CD4-positive, alpha-beta T cell (primary cell): ENCODE results near the gene CCK. TPM values are rescaled to one million over a fixed set of nuclear protein-coding genes. Genes with fewer than 3 reads are reported as not detected.

Source experiments
- ATAC-seq: fragments of 200-7000 bp; cut with Tn5 transposase; one replicate; pipeline ENCODE4 v1.10.0; 2022; ENCODE audit warnings: mild to moderate bottlenecking; ENCODE audit not compliant: poor library complexity
- CTCF ChIA-PET: fragments of 350-600 bp; sonication (Branson Sonifier 250); formaldehyde crosslinking; loops from one replicate; lab custom pipeline; 2021; ENCODE audit warnings: antibody characterized with exemption, inconsistent platforms; lab: Charles Lee
- POLR2A ChIA-PET: fragments of 350-600 bp; sonication (Branson Sonifier 250); formaldehyde crosslinking; loops from one replicate; lab custom pipeline; 2021; ENCODE audit warnings: antibody characterized with exemption, inconsistent platforms; lab: Charles Lee
- DNase-seq, 14 experiments: peaks; one replicate each; pipeline ENCODE4 v3.0.0-alpha.2; 2013 to 2020; ENCODE audit warnings: mixed read lengths in 2 of 14
- H3K27ac ChIP-seq, 2 donors: one replicate each; pipeline versions ENCODE4 v1.5.1 to v1.7.0; 2013; ENCODE audit warnings: low read length in 2 of 2, low read depth in 1 of 2, mild to moderate bottlenecking in 1 of 2
- H3K27me3 ChIP-seq, 2 experiments: 1 replicate in 1 of 2; 2 replicates in 1 of 2; pipeline versions ENCODE4 v1.6.1 to v1.7.0; 2013; ENCODE audit warnings: low read length in 2 of 2, control low read depth in 1 of 2, mild to moderate bottlenecking in 1 of 2, moderate library complexity in 1 of 2; ENCODE audit not compliant: insufficient read depth in 2 of 2, control insufficient read depth in 1 of 2
- H3K36me3 ChIP-seq: one replicate; pipeline ENCODE4 v1.6.1; 2013; ENCODE audit warnings: low read length, control low read depth; ENCODE audit not compliant: insufficient read depth
- H3K4me1 ChIP-seq: one replicate; pipeline ENCODE4 v1.6.1; 2013; ENCODE audit warnings: low read length, control low read depth; ENCODE audit not compliant: insufficient read depth
- H3K4me3 ChIP-seq: one replicate; pipeline ENCODE4 v1.5.1; 2013; ENCODE audit warnings: mild to moderate bottlenecking, low read length, moderate library complexity
- H3K9me3 ChIP-seq, 2 experiments: 1 replicate in 1 of 2; 2 replicates in 1 of 2; pipeline versions ENCODE4 v1.6.1 to v1.7.0; 2013; ENCODE audit warnings: low read length in 2 of 2, mild to moderate bottlenecking in 2 of 2, control low read depth in 1 of 2, moderate library complexity in 1 of 2; ENCODE audit not compliant: control insufficient read depth in 1 of 2, insufficient read depth in 1 of 2
- H3K27ac Mint-ChIP-seq: one replicate; pipeline ENCODE4 v1.8.0; 2020; ENCODE audit warnings: mixed read lengths
- H3K27me3 Mint-ChIP-seq: one replicate; pipeline ENCODE4 v1.8.0; 2021; ENCODE audit warnings: mixed read lengths
- H3K36me3 Mint-ChIP-seq: one replicate; pipeline ENCODE4 v1.8.0; 2021; ENCODE audit warnings: low read depth, mixed read lengths
- H3K4me1 Mint-ChIP-seq: one replicate; pipeline ENCODE4 v1.8.0; 2021; ENCODE audit warnings: low read depth, mixed read lengths
- H3K4me3 Mint-ChIP-seq: one replicate; pipeline ENCODE4 v1.8.0; 2020; ENCODE audit warnings: mild to moderate bottlenecking, mixed read lengths
- H3K9me3 Mint-ChIP-seq: one replicate; pipeline ENCODE4 v1.8.0; 2020; ENCODE audit warnings: mixed read lengths
- intact Hi-C, 2 experiments: fragments of 100-400 bp; cut with DNase I in 1 of 2; cut with micrococcal nuclease in 1 of 2; formaldehyde crosslinking; loops; one replicate each; pipeline versions ENCODE4 v1.15.1 to v1.9.0; 2023 to 2025; cut with DNase I, micrococcal nuclease
- total RNA-seq, 174 experiments: library from RNA in 2 of 174; stranded (reverse) in 2 of 174; gene quantifications; one replicate each; pipeline ENCODE4 v1.2.3 and lab custom pipeline; 2021 to 2026
- TF ChIP-seq, protein P1 (sequence below): fragments of 200-600 bp; IDR thresholded peaks from one replicate; pipeline ENCODE4 v1.8.0; 2022; ENCODE audit warnings: antibody characterized with exemption, mild to moderate bottlenecking

Gene CCK
- total RNA-seq, 2 experiments from 2014 or later = not detected

DNA sequence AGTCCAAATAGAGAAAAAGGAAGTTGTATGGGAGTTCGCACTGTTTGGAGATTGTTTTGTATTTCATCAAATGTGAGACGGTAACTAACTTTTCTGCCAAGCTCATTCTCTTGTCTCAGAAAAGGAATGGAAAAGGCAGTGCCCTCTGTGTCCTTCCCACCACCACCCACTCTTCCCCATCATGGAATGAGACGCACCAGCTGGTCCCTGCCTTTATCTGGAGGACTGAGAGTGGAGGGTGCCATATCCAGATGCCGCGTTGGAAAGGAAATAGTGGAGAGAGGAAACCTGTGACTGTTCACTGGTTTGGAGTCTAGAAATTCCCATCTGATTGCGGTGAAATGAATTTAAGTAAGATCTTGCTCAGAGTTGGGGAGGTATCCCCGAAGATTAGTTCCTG, 3.7 kb upstream of the CCK start:
- CTCF ChIA-PET = no interaction called here
- Mint-ChIP-seq H3K36me3 (no peaks in the 10 kb centered on the region), H3K4me3 (no peak overlapping the region)

DNA sequence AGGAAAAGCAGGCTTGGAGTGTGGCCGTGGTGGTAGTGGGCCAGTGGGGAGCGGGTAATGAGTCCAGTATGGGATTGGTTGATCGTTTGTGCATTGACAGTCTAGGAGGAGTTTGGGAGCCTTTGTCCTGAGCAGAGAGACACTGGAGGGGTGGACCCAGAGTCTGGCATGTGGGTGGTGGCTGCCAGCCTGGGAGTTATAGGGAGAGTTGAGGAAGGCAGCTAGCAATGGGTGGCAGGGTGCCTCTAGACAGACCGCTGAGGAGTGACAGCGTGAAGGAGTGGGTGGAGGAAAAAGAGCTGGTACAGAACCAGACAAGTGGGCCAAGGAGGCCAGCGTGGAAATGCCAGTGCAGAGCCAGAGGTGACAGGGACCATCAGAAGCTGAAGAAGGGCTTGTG, 1.9 kb upstream of the CCK start:
- H3K27me3 Mint-ChIP-seq = peaks cover 81% of the 10 kb centered on the region
- intact Hi-C loops = no loop called here
- peaks cover 10% of the 10 kb centered on the region for H3K4me1 Mint-ChIP-seq
- no peaks in the 10 kb centered on the region for H3K36me3 Mint-ChIP-seq
- TF ChIP-seq, protein P1, sequence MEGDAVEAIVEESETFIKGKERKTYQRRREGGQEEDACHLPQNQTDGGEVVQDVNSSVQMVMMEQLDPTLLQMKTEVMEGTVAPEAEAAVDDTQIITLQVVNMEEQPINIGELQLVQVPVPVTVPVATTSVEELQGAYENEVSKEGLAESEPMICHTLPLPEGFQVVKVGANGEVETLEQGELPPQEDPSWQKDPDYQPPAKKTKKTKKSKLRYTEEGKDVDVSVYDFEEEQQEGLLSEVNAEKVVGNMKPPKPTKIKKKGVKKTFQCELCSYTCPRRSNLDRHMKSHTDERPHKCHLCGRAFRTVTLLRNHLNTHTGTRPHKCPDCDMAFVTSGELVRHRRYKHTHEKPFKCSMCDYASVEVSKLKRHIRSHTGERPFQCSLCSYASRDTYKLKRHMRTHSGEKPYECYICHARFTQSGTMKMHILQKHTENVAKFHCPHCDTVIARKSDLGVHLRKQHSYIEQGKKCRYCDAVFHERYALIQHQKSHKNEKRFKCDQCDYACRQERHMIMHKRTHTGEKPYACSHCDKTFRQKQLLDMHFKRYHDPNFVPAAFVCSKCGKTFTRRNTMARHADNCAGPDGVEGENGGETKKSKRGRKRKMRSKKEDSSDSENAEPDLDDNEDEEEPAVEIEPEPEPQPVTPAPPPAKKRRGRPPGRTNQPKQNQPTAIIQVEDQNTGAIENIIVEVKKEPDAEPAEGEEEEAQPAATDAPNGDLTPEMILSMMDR = no peak
- peaks cover 44 to 64% of the 10 kb centered on the region in 2 experiments for H3K27me3 ChIP-seq
- ATAC-seq (no peak), DNase-seq (no peak)
- H3K4me3 ChIP-seq = no peak overlapping the region
- H3K27ac Mint-ChIP-seq = no peak overlapping the region
- H3K9me3 ChIP-seq = peaks cover 0 to 18% of the 10 kb centered on the region in 2 experiments
- ChIA-PET CTCF (no interaction called here), POLR2A (no interaction called here)
- no peak overlapping the region for H3K4me3 Mint-ChIP-seq
- H3K4me1 ChIP-seq = peaks cover 7% of the 10 kb centered on the region
- no peak overlapping the region for H3K27ac ChIP-seq
- no peaks in the 10 kb centered on the region for H3K36me3 ChIP-seq
- H3K9me3 Mint-ChIP-seq = peaks cover 8% of the 10 kb centered on the region

More for the DNA sequence above, 3.7 kb upstream of the CCK start:
- Histone ChIP-seq H3K4me3 (no peak overlapping the region), H3K4me1 (no peaks in the 10 kb centered on the region), H3K36me3 (no peaks in the 10 kb centered on the region), H3K27me3 (peaks cover 30 to 48% of the 10 kb centered on the region in 2 experiments), H3K9me3 (peaks cover 0 to 14% of the 10 kb centered on the region in 2 experiments), H3K27ac (no peak overlapping the region)
- peaks cover 8% of the 10 kb centered on the region for H3K9me3 Mint-ChIP-seq
- H3K27me3 Mint-ChIP-seq = peaks cover 67% of the 10 kb centered on the region
- intact Hi-C loops = no loop called here
- DNase-seq (no peak), ATAC-seq (no peak)
- H3K4me1 Mint-ChIP-seq = peaks cover 1% of the 10 kb centered on the region
- H3K27ac Mint-ChIP-seq = no peak overlapping the region
- POLR2A ChIA-PET = no interaction called here
- TF ChIP-seq, protein P1 = no peak

DNA sequence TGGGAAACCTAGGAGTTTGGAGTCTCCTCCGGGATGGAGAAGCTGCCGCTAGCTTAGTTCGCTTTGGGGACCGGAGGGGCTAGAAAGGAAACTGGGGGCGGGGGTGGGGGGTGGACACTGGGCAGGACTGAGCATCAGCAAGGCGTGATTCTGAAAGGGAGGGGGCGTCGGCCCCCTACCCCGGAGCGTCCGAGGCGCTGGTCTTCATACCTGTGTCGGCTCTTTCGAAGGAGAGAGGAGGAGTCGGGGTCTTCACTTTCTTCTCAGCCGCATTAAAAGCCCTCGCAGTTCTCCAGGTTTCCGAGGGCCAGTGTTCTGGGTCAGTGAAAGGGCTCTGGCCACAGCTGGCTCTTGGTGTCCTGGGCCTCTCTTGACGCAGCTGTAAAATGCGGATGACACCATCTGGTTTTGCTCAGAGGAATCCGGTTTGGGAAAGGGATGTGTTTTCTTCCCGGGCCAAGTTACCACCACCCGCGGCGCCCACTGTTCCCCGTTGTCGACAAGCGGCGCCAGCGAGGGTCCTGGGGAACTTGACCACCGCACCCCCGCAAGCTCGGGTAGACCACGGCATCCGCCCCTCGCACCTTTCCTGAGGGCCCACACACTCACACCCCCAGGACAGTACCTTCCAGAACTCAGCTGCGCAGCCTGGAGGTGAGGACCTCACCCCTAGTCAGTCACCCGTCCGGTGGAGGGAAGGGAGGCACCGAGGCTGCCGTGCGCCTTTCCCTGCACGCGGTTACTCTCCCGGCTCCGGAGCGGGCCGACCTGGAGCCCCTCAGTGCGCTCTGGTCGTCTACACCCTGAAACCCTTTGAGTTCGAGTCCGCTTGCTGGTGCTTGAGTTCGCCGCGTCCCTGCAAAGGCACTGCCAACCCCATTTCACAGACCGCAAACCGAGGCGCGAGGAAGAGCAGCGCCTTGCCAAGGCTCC, 660 bp downstream of the CCK start:
- peaks cover 60 to 70% of the 10 kb centered on the region in 2 experiments for H3K27me3 ChIP-seq
- H3K27ac ChIP-seq = no peak overlapping the region
- ChIA-PET CTCF (no interaction called here), POLR2A (no interaction called here)
- no peak overlapping the region for H3K4me3 ChIP-seq
- no peaks in the 10 kb centered on the region for H3K36me3 ChIP-seq
- intact Hi-C loops = no loop called here
- DNase-seq = no peak
- H3K27ac Mint-ChIP-seq = no peak overlapping the region
- peaks cover 7% of the 10 kb centered on the region for H3K4me1 ChIP-seq
- no peak for ATAC-seq
- TF ChIP-seq, protein P1 = no peak
- no peaks in the 10 kb centered on the region for H3K9me3 Mint-ChIP-seq
- peaks cover 85% of the 10 kb centered on the region for H3K27me3 Mint-ChIP-seq
- H3K4me3 Mint-ChIP-seq = no peak overlapping the region
- no peaks in the 10 kb centered on the region for H3K36me3 Mint-ChIP-seq
- peaks cover 10% of the 10 kb centered on the region for H3K4me1 Mint-ChIP-seq
- H3K9me3 ChIP-seq = peaks cover 0 to 14% of the 10 kb centered on the region in 2 experiments
